Sigmoid colon (tissue), 4 donors: ENCODE measurements around the gene SYT7.

Source experiments
- CTCF ChIP-seq, 4 experiments: fragments of 450-650 bp in 3 of 4; fragments of 200-600 bp in 1 of 4; IDR thresholded peaks; one replicate each; pipeline ENCODE4 v1.5.1; 2016 to 2019; ENCODE audit warnings: antibody characterized with exemption in 4 of 4, mild to moderate bottlenecking in 3 of 4, moderate library complexity in 2 of 4
- EP300 ChIP-seq, 4 donors: sonication (generic); formaldehyde crosslinking; IDR thresholded peaks; one replicate each; pipeline ENCODE4 v1.6.1; 2017; ENCODE audit warnings: antibody characterized with exemption in 4 of 4
- POLR2A ChIP-seq, 2 donors: fragments of 450-650 bp; IDR thresholded peaks; one replicate each; pipeline ENCODE4 v1.6.1; 2016; ENCODE audit warnings: antibody characterized with exemption in 2 of 2, mild to moderate bottlenecking in 2 of 2, moderate library complexity in 2 of 2
- POLR2AphosphoS5 ChIP-seq, 4 donors: sonication (generic); formaldehyde crosslinking; IDR thresholded peaks; one replicate each; pipeline ENCODE4 v1.6.1; 2017; ENCODE audit warnings: antibody characterized with exemption in 4 of 4

GRCh38 chr11:61486011-61486620 is 94.8 kb downstream of the SYT7 start:
- TF ChIP-seq CTCF (IDR thresholded peaks at IDR 0.05) (no peak), POLR2AphosphoS5 (IDR thresholded peaks at IDR 0.05) (no peak), POLR2A (IDR thresholded peaks at IDR 0.05) (no peak), EP300 (IDR thresholded peaks at IDR 0.05) (no peak)
